ENCODE data around the gene RNF26.
A peak's percentile ranks its signal among the peaks of the same experiment; 100 is the strongest.

Gene RNF26

GRCh38 chr11:119320240-119320775 is 14.0 kb upstream of the RNF26 start:
- Mint-ChIP-seq H3K9me3 (no peaks in the 10 kb centered on the region), H3K36me3 (ENCODE audit: low read depth) (no peaks in the 10 kb centered on the region), H3K4me1 (peaks cover 23% of the 10 kb centered on the region), H3K27me3 (peaks cover 21% of the 10 kb centered on the region), H3K27ac (no peak overlapping the region), H3K4me3 (no peak overlapping the region)
- ATAC-seq (no peak), DNase-seq (no peak)

- peak; percentile 67 for DNase-seq
- Mint-ChIP-seq H3K4me1 (peaks cover 19% of the 10 kb centered on the region), H3K36me3 (ENCODE audit: low read depth) (no peaks in the 10 kb centered on the region), H3K4me3 (peak overlapping the region; percentile 79), H3K27me3 (peaks cover 21% of the 10 kb centered on the region), H3K9me3 (no peaks in the 10 kb centered on the region), H3K27ac (peak overlapping the region; percentile 69)
- ATAC-seq: peak; percentile 68
Observed at GRCh38 chr11:119320776-119321524, 13.4 kb upstream of the RNF26 start.

GRCh38 chr11:119322360-119322739 is 12.0 kb upstream of the RNF26 start:
- Mint-ChIP-seq H3K4me1 (peaks cover 19% of the 10 kb centered on the region), H3K27me3 (peaks cover 20% of the 10 kb centered on the region), H3K9me3 (no peaks in the 10 kb centered on the region), H3K36me3 (ENCODE audit: low read depth) (no peaks in the 10 kb centered on the region), H3K27ac (no peak overlapping the region), H3K4me3 (no peak overlapping the region)
- ATAC-seq (no peak), DNase-seq (no peak)

- H3K27ac Mint-ChIP-seq: no peak overlapping the region
Observed at GRCh38 chr11:119322921-119323531, 11.3 kb upstream of the RNF26 start.

GRCh38 chr11:119323532-119324033 is 10.7 kb upstream of the RNF26 start:
- ATAC-seq: no peak
- H3K4me3 Mint-ChIP-seq: no peak overlapping the region

More at GRCh38 chr11:119322921-119323531, 11.3 kb upstream of the RNF26 start:
- no peak for ATAC-seq
- Mint-ChIP-seq H3K9me3 (no peaks in the 10 kb centered on the region), H3K4me3 (no peak overlapping the region), H3K27me3 (peaks cover 13% of the 10 kb centered on the region), H3K36me3 (ENCODE audit: low read depth) (no peaks in the 10 kb centered on the region), H3K4me1 (peaks cover 19% of the 10 kb centered on the region)
- no peak for DNase-seq

GRCh38 chr11:119324189-119324588 is 10.1 kb upstream of the RNF26 start:
- peaks cover 4% of the 10 kb centered on the region for H3K27me3 Mint-ChIP-seq
- no peak for DNase-seq
- H3K9me3 Mint-ChIP-seq: no peaks in the 10 kb centered on the region
- peaks cover 14% of the 10 kb centered on the region for H3K4me1 Mint-ChIP-seq
- no peak overlapping the region for H3K27ac Mint-ChIP-seq
- H3K36me3 Mint-ChIP-seq (ENCODE audit: low read depth): no peaks in the 10 kb centered on the region
- ATAC-seq: no peak
- no peak overlapping the region for H3K4me3 Mint-ChIP-seq

More at GRCh38 chr11:119323532-119324033, 10.7 kb upstream of the RNF26 start:
- no peak overlapping the region for H3K27ac Mint-ChIP-seq
- H3K4me1 Mint-ChIP-seq: peaks cover 19% of the 10 kb centered on the region
- peak; percentile 86 for DNase-seq
- H3K36me3 Mint-ChIP-seq (ENCODE audit: low read depth): no peaks in the 10 kb centered on the region
- H3K27me3 Mint-ChIP-seq: peaks cover 9% of the 10 kb centered on the region
- no peaks in the 10 kb centered on the region for H3K9me3 Mint-ChIP-seq

- ATAC-seq (no peak), DNase-seq (no peak)
- peaks cover 4% of the 10 kb centered on the region for H3K27me3 Mint-ChIP-seq
- no peak overlapping the region for H3K4me3 Mint-ChIP-seq
- H3K4me1 Mint-ChIP-seq: peaks cover 6% of the 10 kb centered on the region
- H3K36me3 Mint-ChIP-seq (ENCODE audit: low read depth): no peaks in the 10 kb centered on the region
- H3K27ac Mint-ChIP-seq: no peak overlapping the region
- H3K9me3 Mint-ChIP-seq: no peaks in the 10 kb centered on the region
Observed at GRCh38 chr11:119329320-119329719, 5.0 kb upstream of the RNF26 start.

GRCh38 chr11:119330237-119330636 is 4.1 kb upstream of the RNF26 start:
- H3K27me3 Mint-ChIP-seq: peaks cover 4% of the 10 kb centered on the region
- H3K27ac Mint-ChIP-seq: no peak overlapping the region
- DNase-seq (no peak), ATAC-seq (no peak)
- peaks cover 11% of the 10 kb centered on the region for H3K4me1 Mint-ChIP-seq
- no peaks in the 10 kb centered on the region for H3K9me3 Mint-ChIP-seq
- peaks cover 4% of the 10 kb centered on the region for H3K36me3 Mint-ChIP-seq (ENCODE audit: low read depth)
- no peak overlapping the region for H3K4me3 Mint-ChIP-seq

- peaks cover 7% of the 10 kb centered on the region for H3K36me3 Mint-ChIP-seq (ENCODE audit: low read depth)
- H3K4me1 Mint-ChIP-seq: peaks cover 15% of the 10 kb centered on the region
- no peaks in the 10 kb centered on the region for H3K9me3 Mint-ChIP-seq
- DNase-seq (no peak), ATAC-seq (no peak)
- no peak overlapping the region for H3K4me3 Mint-ChIP-seq
- H3K27ac Mint-ChIP-seq: peak overlapping the region; percentile 94
- peaks cover 4% of the 10 kb centered on the region for H3K27me3 Mint-ChIP-seq
Observed at GRCh38 chr11:119332111-119332765, 2.1 kb upstream of the RNF26 start.

GRCh38 chr11:119335091-119335654 is 846 bp downstream of the RNF26 start:
- no peak for DNase-seq
- peaks cover 17% of the 10 kb centered on the region for H3K27me3 Mint-ChIP-seq
- H3K4me1 Mint-ChIP-seq: peaks cover 27% of the 10 kb centered on the region

GRCh38 chr11:119335655-119336543 is 1.6 kb downstream of the RNF26 start:
- no peak for ATAC-seq
- no peaks in the 10 kb centered on the region for H3K9me3 Mint-ChIP-seq
- no peak for DNase-seq
- H3K36me3 Mint-ChIP-seq (ENCODE audit: low read depth): peaks cover 7% of the 10 kb centered on the region
- H3K4me1 Mint-ChIP-seq: peaks cover 29% of the 10 kb centered on the region
- H3K27me3 Mint-ChIP-seq: peaks cover 16% of the 10 kb centered on the region
- peak overlapping the region; percentile 96 for H3K4me3 Mint-ChIP-seq
- peak overlapping the region; percentile 27 for H3K27ac Mint-ChIP-seq

More at GRCh38 chr11:119335091-119335654, 846 bp downstream of the RNF26 start:
- no peak for ATAC-seq
- H3K27ac Mint-ChIP-seq: peak overlapping the region; percentile 94
- H3K4me3 Mint-ChIP-seq: peak overlapping the region; percentile 96
- H3K36me3 Mint-ChIP-seq (ENCODE audit: low read depth): peaks cover 7% of the 10 kb centered on the region
- no peaks in the 10 kb centered on the region for H3K9me3 Mint-ChIP-seq

GRCh38 chr11:119336744-119337469 is 2.6 kb downstream of the RNF26 start:
- Mint-ChIP-seq H3K27me3 (peaks cover 25% of the 10 kb centered on the region), H3K36me3 (ENCODE audit: low read depth) (peaks cover 7% of the 10 kb centered on the region), H3K9me3 (no peaks in the 10 kb centered on the region), H3K27ac (no peak overlapping the region), H3K4me1 (peaks cover 31% of the 10 kb centered on the region), H3K4me3 (no peak overlapping the region)
- DNase-seq (no peak), ATAC-seq (no peak)
